C1 segment of cervical spinal cord (tissue), 14 donors: Measurements from ENCODE around the gene MUCL3.
"Not testable (repeated sequence)": the region's sequence is repeated elsewhere in the genome, so short reads cannot be mapped to it uniquely, and the experiment has no call there.

Experiments used
- DNase-seq, 14 donors: peaks; one replicate each; lab custom pipeline; 2025; lab: John Stamatoyannopoulos, UW

Gene MUCL3

GRCh38 chr6:30979690-30980089 lies 38.9 kb downstream of the MUCL3 start:
- DNase-seq: no peak

- DNase-seq: no peak
Measured at GRCh38 chr6:30981942-30982772, 41.4 kb downstream of the MUCL3 start.

- no peak for DNase-seq
Measured at GRCh38 chr6:30983439-30983838, 42.7 kb downstream of the MUCL3 start, which contains the start of gene MUC21. Gene MUC21 (plus strand): TSS chr6:30983718. CDS start chr6:30983959, 241 bp downstream.

- no peak for DNase-seq
Measured at GRCh38 chr6:30985490-30985889, 44.7 kb downstream of the MUCL3 start.

- no peak for DNase-seq
Measured at GRCh38 chr6:30987304-30987703, 46.5 kb downstream of the MUCL3 start.

- DNase-seq: no peak
Measured at GRCh38 chr6:30988209-30988825, 47.5 kb downstream of the MUCL3 start.

GRCh38 chr6:30990422-30991086 lies 49.8 kb downstream of the MUCL3 start:
- DNase-seq: no peak

GRCh38 chr6:30991891-30992290 lies 51.1 kb downstream of the MUCL3 start:
- no peak for DNase-seq

GRCh38 chr6:30997301-30997700 lies 56.5 kb downstream of the MUCL3 start:
- no peak for DNase-seq

- no peak for DNase-seq
Measured at GRCh38 chr6:30998785-30999184, 58.0 kb downstream of the MUCL3 start.

GRCh38 chr6:31000067-31000860 lies 59.5 kb downstream of the MUCL3 start:
- DNase-seq: not testable (repeated sequence)

- no peak for DNase-seq
Measured at GRCh38 chr6:31001281-31001888, 60.6 kb downstream of the MUCL3 start.

GRCh38 chr6:31002471-31002870 lies 61.7 kb downstream of the MUCL3 start:
- DNase-seq: no peak
